Suppressor macrophage treated with lipopolysaccharide for 4 hours (primary cell): ENCODE measurements around the gene FUNDC2.
A peak's percentile ranks its signal among the peaks of the same experiment; 100 is the strongest.
"Not testable (repeated sequence)": the region's sequence is repeated elsewhere in the genome, so short reads cannot be mapped to it uniquely, and the experiment has no call there.

ENCODE experiments used
- DNase-seq: peaks from one replicate; pipeline ENCODE4 v3.0.0-alpha.2; 2020

FUNDC2 gene, protein sequence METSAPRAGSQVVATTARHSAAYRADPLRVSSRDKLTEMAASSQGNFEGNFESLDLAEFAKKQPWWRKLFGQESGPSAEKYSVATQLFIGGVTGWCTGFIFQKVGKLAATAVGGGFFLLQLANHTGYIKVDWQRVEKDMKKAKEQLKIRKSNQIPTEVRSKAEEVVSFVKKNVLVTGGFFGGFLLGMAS

DNA sequence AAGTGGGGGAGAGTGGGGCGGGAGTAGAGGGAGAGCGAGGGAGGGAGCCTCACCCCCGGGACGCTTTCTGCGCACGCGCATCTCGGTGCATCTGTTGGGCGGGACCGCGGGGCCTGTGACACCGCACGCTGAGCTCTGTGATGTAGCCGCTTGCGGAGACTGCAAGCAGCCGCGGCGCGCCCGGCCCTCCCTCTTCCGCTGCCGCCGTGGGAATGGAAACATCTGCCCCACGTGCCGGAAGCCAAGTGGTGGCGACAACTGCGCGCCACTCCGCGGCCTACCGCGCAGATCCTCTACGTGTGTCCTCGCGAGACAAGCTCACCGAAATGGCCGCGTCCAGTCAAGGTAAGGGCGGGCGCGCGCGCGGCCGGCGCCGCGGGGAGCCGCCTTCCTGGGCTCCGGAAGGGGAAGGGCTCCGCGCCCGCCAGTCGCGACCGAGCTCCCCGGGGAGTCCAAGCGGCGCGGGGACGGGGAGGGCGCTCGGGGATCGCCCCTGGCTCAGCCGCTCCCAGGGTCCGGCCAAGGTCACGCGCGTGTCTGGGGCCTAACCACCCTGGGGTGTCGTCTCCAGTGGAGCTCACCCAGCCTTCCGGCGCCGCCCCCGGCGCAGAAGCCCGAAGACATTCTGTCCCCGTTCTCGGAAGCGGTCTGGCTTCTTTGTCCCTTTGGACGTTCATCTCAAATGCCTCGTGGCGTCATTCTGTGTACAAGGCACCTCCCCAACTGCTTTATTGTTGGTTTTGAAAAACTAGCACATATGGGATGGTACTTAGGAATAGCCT is at the start of gene FUNDC2:
TSS of gene FUNDC2 (plus strand) at position 118 of the 782 bp plus-strand sequence. CDS start at position 213, 95 bp downstream.
- DNase-seq: peak; percentile 94

DNA sequence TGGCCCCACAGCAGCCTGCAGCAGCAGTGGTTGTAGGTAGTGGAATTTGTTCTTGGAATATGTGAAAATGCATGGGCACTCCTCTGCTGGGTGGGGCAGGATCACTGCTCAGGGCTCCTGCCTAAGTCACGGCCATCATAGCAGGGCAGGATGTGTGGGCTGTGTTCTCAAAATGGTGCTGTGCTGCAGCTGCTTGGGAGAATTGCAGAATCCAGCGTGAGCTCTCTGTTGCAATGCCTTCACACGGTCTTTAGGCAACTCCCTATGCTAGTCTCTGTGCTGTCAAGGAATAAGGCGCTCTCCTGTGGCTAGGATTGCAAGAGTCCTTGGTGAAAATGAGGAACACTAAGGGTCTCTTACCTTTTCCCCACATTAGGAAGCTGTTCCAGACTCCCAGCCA is 47.0 kb upstream of the FUNDC2 start:
- peak; percentile 29 for DNase-seq

DNA sequence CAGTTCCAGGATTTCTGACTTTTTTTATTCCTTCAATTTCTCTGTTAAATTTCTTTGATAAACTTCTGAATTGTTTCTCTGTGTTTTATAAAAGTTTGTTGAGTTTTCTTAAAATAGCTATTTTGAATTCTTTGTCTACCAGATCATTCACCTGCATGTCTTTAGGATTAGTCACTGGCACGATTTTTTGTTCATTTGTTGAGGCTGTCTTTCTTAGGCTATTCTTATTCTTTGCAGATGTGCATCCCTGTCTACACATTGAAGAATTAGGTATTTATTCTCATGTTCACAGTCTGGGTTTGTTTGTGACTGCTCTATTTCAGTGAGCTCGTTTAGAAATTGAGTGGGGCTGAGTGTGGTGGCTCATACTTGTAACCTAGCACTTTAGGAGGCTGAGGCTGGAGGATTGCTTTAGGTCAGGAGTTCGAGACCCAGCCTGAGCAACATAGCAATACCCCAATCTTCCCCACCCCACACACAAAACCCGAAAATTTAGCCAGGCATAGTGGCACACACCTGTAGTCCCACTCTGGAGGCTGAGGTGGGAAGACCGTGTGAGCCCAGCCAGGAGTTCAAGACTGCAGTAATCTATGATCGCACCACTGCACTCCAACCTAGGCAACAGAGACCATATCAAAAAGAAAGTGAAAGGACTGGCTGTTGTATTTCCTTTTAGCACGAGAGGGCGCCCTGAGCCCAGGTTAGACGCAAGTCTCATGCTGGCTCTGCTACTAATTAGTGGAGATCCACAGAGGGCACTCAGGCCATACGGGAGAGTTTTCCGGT is 46.1 kb upstream of the FUNDC2 start:
- peak; percentile 76 for DNase-seq

DNA sequence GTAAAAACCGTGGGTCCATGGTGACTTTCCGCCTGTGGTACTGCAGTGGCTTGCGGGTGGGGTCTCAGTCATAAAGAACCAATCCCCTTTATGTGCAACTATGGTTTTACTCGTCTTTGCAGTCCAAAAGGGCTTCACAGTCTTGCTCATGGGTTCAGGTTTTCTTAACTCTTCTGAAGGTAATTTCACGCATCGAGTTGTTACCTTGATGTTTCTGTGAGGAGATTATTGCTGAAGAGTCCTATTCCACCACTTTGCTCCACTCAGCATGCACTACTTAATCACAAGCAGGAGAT is 45.6 kb upstream of the FUNDC2 start:
- DNase-seq: no peak

DNA sequence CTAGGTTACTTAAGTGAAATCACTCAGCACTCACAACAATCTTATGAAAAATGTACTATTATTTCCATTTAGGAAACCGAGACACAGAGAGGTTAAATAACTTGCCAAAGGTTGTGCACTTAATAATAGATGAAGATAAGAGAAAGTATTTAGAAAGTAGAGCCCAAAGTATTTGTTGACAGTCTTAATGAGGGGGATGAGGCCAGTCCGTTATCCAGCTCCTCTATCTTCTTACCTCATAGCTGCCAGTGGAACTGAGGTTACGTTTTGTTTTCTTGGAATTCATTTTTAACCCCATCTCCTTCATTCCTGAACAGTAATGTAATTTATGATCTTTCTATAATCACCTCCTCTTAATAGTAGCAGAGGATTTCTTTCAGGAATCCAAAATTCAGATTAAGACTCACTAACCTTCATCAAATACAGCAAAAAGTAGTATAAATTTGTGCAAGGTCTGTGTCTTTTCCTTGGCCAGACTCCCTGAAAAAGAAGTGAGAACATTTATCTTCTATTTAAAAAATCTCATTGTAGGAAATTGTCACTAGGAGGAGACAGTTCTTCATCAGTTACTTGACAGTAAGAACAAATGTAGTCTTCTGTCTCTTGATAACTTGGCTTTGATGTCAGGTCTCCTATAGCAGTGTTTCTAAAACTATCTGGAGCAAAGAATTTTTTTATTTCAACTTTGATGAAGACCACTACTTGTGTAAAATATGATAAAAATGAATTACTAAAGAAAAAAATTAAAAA is 39.6 kb upstream of the FUNDC2 start:
- no peak for DNase-seq

DNA sequence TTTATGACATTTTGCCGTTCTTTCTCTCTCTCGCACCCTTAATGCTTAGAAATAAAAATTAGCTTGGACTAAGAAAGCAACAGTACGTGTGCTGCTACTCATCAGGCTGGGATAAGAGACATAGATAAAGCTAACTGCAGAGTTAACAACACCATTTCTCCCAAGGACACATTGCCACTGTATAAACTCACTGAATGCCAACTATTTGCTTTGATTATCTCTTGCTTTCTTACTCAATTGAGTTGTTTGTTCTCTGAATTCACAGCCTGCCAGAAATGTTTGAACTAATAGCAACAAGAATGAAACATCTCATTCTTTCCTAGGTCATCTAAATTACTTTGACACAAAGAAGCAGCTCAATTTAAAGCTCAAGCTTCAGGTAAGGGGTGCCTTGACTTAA is 38.7 kb upstream of the FUNDC2 start:
- no peak for DNase-seq

DNA sequence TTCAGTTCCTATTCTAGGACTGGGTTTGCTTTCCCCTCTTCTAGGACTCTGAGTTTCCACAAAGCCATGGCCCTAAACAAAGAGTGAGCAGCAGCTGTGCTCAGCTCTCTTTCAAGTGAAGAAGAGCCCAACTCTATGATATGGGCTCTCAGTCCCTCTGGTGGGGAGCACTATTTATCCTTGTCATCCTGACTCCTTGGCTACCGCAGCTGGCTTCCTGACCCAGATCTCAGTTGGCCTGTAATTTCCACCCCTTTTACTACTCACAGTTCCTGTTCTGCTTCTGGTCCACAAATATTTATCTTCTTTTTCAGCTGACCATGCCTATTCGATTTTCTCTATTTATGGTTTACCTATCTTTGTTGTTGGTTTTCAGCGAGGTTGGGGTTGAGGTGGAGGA is 37.9 kb upstream of the FUNDC2 start:
- no peak for DNase-seq

DNA sequence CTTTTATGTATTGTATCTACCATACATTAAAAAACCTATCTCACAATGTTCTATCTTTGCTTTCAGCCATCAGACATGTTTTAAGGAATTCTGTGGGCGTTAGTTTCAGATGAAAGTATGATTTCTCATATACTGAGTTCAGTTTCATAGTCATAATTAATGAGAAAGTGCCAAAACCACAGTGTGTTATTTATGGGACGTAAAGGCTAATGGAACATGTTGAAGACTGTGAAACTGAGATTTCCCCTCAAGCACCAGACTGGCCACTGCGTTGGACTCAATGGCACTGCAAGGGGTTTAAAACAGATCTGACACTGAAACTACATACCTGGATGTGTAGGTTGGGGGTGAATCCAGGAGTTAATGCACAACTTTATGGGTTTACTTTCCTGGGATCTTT is 36.1 kb upstream of the FUNDC2 start:
- DNase-seq: no peak

DNA sequence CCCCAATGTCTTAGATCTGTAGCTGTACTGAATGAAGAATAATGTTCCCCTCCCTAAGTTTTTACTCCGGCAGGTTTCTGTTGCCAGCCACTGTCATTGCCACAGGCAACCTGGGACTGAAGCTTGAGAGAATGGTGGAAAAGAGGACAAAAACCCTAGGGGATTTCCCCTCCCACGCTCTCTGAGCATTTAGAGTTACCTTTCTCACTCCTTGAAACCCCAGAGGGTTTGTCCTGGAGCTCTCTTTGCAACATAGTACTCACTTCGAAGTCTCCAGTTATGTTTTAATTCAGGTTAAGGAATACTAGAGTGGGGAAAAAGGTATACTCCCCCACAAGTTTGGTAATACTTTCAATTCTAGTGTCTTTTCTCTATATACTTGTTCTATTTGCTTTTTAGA is 35.6 kb upstream of the FUNDC2 start:
- no peak for DNase-seq

DNA sequence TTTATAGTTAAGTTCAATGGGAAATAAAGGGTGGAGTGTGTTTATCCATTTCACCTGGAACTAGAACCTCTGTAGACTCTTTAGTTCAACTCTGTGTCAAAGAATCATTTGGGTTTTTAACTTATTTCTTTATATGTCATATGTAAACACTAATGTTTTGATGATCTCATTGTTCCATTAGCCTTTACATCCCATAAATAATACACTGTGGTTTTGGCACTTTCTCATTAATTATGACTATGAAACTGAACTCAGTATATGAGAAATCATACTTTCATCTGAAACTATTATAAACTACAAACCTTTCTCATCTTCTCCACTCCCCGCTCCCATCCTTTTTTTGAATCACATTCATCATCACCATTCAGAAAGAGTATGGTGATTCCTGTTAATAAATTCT is 35.2 kb upstream of the FUNDC2 start:
- no peak for DNase-seq

DNA sequence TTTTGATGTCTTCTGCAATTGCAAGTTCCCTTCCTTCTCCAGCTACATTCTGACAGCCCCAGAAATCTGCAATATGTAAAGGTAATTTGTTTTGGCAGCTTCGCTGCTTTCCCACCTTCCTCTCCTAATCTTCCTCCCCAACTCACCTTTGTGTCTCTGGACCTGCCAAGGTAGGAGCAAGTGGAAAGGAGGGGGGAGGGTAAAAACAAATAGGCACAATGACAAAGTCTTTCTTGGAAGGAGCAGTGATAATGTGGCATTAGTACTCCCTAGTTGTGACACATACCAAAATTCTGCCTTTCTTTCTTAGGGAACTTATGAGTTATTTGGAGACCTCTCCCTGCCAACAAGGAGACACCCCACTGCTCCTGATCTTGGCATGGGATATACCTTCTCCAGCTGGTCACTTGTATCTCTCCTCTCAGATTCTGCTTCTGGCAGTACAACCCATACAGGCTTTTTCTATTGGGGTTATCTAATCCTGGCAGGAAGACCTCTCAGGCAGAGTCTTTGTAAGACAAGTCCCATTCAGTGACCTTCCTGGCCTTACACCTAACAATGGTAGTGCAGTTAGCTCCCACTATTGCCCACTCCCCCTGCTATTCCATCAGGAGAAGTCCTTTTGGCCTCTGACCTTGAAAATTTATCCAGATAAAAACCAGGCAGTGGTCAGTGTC is 28.3 kb upstream of the FUNDC2 start:
- DNase-seq: no peak

DNA sequence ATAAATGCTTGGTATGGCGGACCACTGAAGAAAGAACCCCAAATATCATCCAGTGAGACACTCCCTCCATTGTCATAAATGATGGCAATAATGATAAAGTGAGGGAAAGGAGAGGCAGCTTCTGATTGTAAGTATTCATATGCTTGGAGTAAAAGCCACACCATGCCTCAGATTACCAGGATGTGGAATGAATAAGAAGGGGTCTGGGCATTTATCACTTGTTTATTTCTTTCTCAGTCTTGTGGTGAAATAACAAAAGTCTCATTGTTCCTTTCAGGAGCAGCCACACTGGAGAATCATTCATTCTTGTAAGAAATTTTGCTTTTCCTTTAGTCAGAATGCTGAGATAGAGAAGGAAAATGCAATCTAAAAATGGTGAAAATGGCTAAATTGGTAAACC is 25.8 kb upstream of the FUNDC2 start:
- DNase-seq: no peak

DNA sequence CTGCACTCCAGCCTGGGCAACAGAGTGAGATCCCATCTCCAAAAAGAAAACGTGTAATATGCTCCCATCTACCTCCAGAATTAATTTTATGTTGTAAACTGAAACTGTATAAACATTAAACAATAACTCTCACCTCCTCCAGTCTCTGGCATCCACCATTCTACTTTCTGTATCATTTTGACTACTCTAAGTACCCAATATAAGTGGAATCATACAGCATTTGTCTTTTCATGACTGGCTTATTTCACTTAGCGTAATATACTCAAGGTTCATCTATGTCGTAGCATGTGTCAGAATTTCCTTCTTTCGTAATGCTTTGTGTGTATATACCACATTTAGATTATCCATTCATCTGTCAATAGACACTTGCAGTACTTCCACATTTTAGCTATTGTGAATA is 24.8 kb upstream of the FUNDC2 start:
- no peak for DNase-seq

DNA sequence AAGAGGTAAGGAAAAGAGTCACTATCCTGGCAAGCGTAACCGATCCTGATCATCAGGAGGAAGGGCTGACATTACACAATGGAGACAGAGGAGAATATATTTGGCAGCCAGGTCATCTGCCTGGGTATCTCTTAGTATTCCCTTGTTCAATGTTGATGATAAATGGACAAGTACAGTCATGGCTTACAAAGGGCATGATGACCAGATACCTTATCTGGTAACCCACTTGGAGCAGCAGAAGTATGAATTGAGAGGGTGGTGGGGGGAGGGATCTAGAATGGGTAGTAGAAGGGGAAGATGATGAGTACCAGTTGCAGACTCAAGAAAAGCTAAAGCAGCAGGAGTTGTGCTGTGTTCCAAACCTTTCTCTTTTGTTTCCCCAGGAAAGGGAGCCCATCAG is 21.5 kb upstream of the FUNDC2 start:
- no peak for DNase-seq

DNA sequence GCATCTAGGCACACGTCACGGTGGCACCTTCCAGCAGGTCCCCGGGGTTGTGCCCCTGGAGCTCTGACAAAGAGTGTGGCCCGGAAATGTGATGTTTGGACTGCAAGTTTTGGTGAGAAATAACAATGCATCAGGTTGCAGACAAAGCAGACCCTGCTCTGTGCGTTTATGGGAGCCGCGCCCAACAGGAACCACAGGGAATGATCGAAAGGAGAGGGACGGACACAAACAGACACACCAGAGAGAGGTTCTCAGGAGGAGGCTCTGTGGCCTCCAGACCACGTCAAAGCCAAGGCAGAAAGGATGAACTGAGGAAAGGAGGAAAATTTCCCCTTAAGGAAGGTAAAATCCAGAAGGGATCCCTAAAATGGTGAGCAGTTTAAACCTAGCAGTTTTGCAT is 20.3 kb upstream of the FUNDC2 start:
- DNase-seq: not testable (repeated sequence)

DNA sequence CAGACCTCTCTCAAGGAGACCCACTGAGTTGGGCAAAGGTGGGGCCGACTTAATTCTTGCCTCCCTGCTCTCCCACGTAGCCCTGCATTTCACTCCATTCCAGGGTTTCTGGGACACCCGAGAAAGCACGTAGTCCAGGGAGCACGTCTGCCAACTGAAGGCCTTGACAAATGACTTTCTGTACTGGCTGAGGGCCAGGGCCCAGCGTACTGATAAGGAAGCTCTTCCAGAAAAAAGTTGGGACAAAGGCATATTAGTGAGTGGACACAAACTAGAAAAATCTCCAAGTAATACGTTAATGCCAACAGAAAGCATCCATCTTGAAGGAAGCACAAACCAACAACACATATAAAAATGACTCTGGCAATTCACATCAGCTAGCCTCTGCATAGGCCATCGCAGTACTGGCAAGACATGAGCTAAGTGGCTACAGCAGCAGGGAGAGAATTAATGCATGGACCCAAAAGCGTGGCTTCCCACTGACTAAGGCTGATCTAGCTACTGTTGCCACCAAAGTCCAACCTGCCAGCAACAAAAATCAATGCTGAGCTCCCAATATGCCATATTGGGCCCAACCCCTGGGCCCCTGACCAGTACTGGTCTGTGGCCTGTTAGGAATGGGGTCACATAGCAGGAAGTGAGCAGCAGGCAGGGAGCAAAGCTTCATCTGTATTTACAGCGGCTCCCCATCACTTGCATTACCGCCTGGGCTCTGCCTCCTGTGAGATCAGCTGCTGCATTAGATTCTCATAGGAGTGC is 19.6 kb upstream of the FUNDC2 start:
- DNase-seq: not testable (repeated sequence)

DNA sequence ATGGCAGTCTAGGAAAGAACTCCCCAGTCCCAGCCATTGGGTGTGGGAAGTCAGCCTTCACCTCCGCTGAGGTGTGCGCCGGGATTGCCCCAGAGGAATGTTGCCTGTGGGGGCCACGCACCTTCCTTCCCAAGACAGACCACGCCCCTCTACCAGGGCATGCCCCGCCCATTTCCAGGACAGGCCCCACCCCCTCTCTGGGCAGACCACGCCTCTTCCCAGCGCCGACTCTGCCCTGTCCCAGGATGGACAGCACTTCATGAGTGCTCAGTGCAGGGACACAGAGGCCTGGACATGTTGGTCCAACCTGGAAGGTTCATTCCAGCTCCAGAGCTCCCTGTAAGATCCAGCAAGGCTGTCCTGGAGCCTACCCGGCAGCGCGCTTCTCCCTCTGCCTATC is 18.1 kb upstream of the FUNDC2 start:
- not testable (repeated sequence) for DNase-seq

DNA sequence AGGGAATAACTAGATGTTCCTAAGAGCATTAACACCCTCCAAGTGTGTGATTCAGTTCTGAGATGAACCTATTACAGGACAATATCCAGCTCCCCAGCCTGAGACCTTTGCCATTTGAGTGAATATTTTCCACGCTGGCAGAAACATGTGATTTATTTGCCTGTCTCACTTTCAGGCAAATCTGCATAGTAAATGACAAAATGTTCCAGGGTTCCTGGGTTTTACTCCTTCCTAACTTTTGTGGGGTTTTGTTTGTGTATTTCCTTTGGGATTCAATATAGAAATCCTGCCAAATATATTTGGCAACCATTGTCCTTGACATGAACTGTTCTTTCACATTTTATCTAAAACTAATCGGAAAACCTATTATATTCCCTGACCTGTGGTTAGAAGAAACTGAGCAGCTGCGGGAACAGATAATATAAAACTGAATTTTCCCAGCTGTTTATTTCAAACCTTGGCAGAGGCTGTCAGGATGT is 16.6 kb upstream of the FUNDC2 start:
- DNase-seq: no peak

DNA sequence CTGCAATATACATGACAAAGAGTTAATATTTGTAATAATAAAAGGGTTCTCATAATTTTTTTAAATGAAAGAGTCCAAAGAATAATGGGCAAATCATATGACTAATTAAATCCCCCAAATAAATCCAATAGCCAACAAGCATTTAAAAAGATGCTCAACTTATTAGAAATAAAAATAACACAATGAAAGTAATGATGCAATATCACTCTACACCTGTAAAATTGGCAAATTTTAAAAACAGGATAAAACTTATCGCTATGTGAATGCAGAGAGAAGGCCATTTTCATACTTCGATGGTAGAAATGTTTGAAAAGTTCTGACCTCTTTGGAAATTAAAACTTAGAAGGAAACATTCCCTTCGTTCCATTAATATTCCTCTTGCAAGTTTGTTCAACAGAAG is 6.1 kb upstream of the FUNDC2 start:
- no peak for DNase-seq

DNA sequence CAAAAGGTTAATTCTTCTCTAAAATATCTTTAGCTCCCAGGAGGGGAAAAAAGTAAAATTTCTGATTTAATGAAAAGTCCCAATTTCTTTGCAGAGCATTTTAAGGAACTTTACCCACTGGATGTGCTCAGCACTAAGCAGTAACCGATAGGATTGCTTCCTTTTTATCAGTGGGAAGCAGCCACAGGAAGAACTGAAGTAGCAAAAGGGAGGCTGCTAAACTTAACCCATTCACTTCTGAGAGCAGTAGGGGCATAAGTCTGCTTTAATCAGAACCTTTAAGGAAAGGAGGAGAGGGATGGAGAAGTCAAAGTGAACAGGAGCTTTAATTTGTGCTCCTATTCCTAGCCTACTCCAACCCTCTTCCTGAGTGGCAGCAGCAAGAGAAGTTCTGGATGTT is 4.1 kb upstream of the FUNDC2 start, which contains the start of gene F8:
TSS of gene F8 (minus strand) at position 139 of the 400 bp plus-strand sequence. CDS start 171 bp downstream, outside the sequence.
- DNase-seq: peak; percentile 19
